H1 (cell line): ENCODE data around the gene CNDP2.

Experiments
- ATF3 ChIP-seq: IDR thresholded peaks from 2 replicates; pipeline ENCODE4 v1.6.1; 2011; ENCODE audit warnings: low read depth, mild to moderate bottlenecking, low read length; ENCODE audit not compliant: insufficient read depth
- CBX5 ChIP-seq: fragments of 300-800, 300-1000 bp; sonication (generic); IDR thresholded peaks from 2 replicates; pipeline ENCODE4 v1.7.1; 2016; ENCODE audit warnings: antibody characterized with exemption, low read length, low read depth
- EGR1 ChIP-seq: IDR thresholded peaks from 2 replicates; pipeline ENCODE4 v1.6.1; 2011; ENCODE audit warnings: low read depth, low read length, borderline replicate concordance
- EZH2 ChIP-seq: fragments of 200-600 bp; sonication (generic); IDR thresholded peaks from 2 replicates; pipeline ENCODE4 v1.7.1; 2012; ENCODE audit warnings: low read depth, mild to moderate bottlenecking, moderate library complexity, low read length, inconsistent platforms; ENCODE audit not compliant: severe bottlenecking
- GABPA ChIP-seq: IDR thresholded peaks from 2 replicates; pipeline ENCODE4 v1.6.1; 2011; ENCODE audit warnings: mild to moderate bottlenecking, low read length, moderate library complexity, borderline replicate concordance; ENCODE audit not compliant: insufficient read depth
- POLR2A ChIP-seq, 2 experiments: IDR thresholded peaks; 1 replicate in 1 of 2; 2 replicates in 1 of 2; pipeline ENCODE4 v1.6.1; 2011; ENCODE audit warnings: low read depth in 2 of 2, low read length in 2 of 2, mild to moderate bottlenecking in 2 of 2; ENCODE audit errors: control extremely low read depth in 1 of 2
- USF2 ChIP-seq: IDR thresholded peaks from 2 replicates; pipeline ENCODE4 v1.6.1; 2011; ENCODE audit warnings: low read length, improper control_type of control experiment
- TF ChIP-seq, protein P1 (sequence below), 3 experiments: IDR thresholded peaks; 1 replicate in 2 of 3; 2 replicates in 1 of 3; pipeline versions ENCODE4 v1.5.1 to v1.6.1; 2011; ENCODE audit warnings: low read length in 3 of 3, mild to moderate bottlenecking in 3 of 3, inconsistent platforms in 2 of 3, low read depth in 1 of 3, moderate library complexity in 1 of 3; ENCODE audit not compliant: insufficient read depth in 1 of 3; ENCODE audit errors: control extremely low read depth in 1 of 3

DNA sequence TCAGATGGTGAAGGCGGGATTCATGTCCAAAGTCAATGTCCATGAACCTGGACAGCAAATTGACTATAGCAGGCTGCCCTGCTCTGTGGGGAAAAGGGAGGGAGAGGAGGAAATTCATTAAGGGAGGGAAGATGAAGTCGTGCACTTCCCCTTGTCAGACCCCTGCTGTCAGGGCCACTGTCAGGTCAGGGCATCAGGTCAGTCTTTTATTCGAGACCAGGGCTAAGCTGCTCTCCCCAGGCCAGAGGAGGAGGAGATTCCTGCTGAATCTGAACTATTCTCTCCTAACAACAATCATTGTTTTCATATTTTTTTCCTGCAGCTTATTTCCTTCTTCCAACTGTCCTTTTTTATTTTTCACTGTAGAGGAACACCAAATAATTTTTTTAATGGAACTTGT lies 55.3 kb downstream of the CNDP2 start:
- no peak for TF ChIP-seq ATF3
- TF ChIP-seq, protein P1, sequence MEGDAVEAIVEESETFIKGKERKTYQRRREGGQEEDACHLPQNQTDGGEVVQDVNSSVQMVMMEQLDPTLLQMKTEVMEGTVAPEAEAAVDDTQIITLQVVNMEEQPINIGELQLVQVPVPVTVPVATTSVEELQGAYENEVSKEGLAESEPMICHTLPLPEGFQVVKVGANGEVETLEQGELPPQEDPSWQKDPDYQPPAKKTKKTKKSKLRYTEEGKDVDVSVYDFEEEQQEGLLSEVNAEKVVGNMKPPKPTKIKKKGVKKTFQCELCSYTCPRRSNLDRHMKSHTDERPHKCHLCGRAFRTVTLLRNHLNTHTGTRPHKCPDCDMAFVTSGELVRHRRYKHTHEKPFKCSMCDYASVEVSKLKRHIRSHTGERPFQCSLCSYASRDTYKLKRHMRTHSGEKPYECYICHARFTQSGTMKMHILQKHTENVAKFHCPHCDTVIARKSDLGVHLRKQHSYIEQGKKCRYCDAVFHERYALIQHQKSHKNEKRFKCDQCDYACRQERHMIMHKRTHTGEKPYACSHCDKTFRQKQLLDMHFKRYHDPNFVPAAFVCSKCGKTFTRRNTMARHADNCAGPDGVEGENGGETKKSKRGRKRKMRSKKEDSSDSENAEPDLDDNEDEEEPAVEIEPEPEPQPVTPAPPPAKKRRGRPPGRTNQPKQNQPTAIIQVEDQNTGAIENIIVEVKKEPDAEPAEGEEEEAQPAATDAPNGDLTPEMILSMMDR (IDR thresholded peaks at IDR 0.05; ENCODE audit: control extremely low read depth in 1 of 3, insufficient read depth in 1 of 3, low read depth in 1 of 3, low read length in 3 of 3) = no peak
- TF ChIP-seq GABPA = no peak
- no peak for TF ChIP-seq EGR1
- no peak for TF ChIP-seq POLR2A (IDR thresholded peaks at IDR 0.05; ENCODE audit: control extremely low read depth in 1 of 2, low read depth in 2 of 2, low read length in 2 of 2)
- TF ChIP-seq EZH2 = no peak
- TF ChIP-seq CBX5 = no peak
- TF ChIP-seq USF2 = no peak
